Measurements from ENCODE around the gene CLEC18A. TPM values are rescaled to one million over a fixed set of nuclear protein-coding genes. Genes with fewer than 3 reads are reported as not detected.

Gene CLEC18A
- total and polyA plus RNA-seq, 2 of the 8 experiments (the other 6 are each of a cell fraction or from before 2014, with no cell fraction given) = 1.3 to 1.4 TPM

DNA sequence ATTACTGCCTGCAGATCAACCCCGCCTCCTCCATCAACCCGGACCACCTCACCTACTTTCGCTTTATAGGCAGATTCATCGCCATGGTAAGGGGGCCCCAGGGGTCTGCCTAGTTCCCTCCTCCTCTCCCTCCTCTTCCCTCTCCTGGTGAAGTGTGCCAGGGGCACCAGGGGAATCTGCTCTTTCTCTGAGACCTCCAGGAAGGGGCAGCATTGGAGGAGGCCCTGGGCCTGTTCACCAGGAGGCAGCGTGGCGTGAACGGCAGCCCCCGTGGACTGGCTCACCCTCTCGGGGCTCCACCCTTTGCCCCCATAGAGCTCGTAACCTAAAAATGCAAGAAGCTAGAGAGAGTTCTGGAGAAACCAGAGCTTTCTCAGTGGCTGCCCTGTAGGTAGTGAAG is 17.1 kb upstream of the CLEC18A start:
- no peak overlapping the region for H4K5ac ChIP-seq (ENCODE audit: insufficient read length, low read depth, low read length)
- peaks cover 0 to 11% (median 10%) of the 10 kb centered on the region in 4 experiments; a peak in 5 of 8 replicates for H3K36me3 ChIP-seq (ENCODE audit: control insufficient read depth in 2 of 4, insufficient read depth in 4 of 4, low read length in 3 of 4)
- no peak overlapping the region for H2AK5ac ChIP-seq (ENCODE audit: low read depth, low read length)
- POLR2A ChIA-PET (ENCODE audit: partially characterized antibody) = no interaction called here
- CTCF ChIA-PET (ENCODE audit: partially characterized antibody) = interaction anchor here (0.7 to 9.6 kb wide), 5 partner anchors 8 to 180 kb away, joined by 3 to 123 read pairs (median 3); partner anchors contain the start of gene NOB1
- H3K4me2 ChIP-seq (ENCODE audit: insufficient read depth in 1 of 2, low read depth in 2 of 2, low read length in 2 of 2) = no peak overlapping the region
- H2AFZ ChIP-seq (ENCODE audit: low read length) = no peak overlapping the region
- H3K9me3 ChIP-seq (ENCODE audit: insufficient read depth in 2 of 2, low read depth in 1 of 2, low read length in 1 of 2) = no peaks in the 10 kb centered on the region
- H2BK5ac ChIP-seq (ENCODE audit: low read depth, low read length) = no peak overlapping the region
- no peak overlapping the region for H4K91ac ChIP-seq (replicated peaks; ENCODE audit: insufficient read length, low read length)
- no peak overlapping the region for H3K23ac ChIP-seq (ENCODE audit: insufficient read length)
- no peaks in the 10 kb centered on the region for H3K79me1 ChIP-seq (ENCODE audit: low read depth, low read length)
- H4K8ac ChIP-seq (ENCODE audit: extremely low read depth, insufficient read depth, low read length) = no peak overlapping the region
- no peak overlapping the region for H3K18ac ChIP-seq (ENCODE audit: extremely low read depth, low read length)
- H2BK20ac ChIP-seq (ENCODE audit: low read length) = no peak overlapping the region
- no peak overlapping the region for H3K56ac ChIP-seq (replicated peaks; ENCODE audit: insufficient read length, low read depth, low read length)
- H3K4me1 ChIP-seq (replicated peaks in 1 of 4; ENCODE audit: control insufficient read depth in 3 of 4, insufficient read depth in 4 of 4, low read length in 3 of 4) = peaks cover 0 to 2% (median under 1%) of the 10 kb centered on the region in 4 experiments; a peak in 3 of 7 replicates
- DNase-seq (ENCODE audit: low read depth in 1 of 2, low spot score in 2 of 2) = no peak
- no peak overlapping the region for H3K4ac ChIP-seq (replicated peaks; ENCODE audit: insufficient read length, low read depth, low read length)
- no peak overlapping the region for H2BK12ac ChIP-seq (ENCODE audit: low read depth, low read length)
- no peak overlapping the region for H3K4me3 ChIP-seq (ENCODE audit: extremely low read depth in 1 of 4, insufficient read depth in 2 of 4, low read depth in 3 of 4, low read length in 4 of 4)
- no peaks in the 10 kb centered on the region for H3K27me3 ChIP-seq (replicated peaks in 1 of 4; ENCODE audit: control insufficient read depth in 3 of 4, extremely low read depth in 1 of 4, insufficient read depth in 3 of 4, low read length in 3 of 4)
- WGBS, 2 experiments (ENCODE audit: extremely low coverage in 1 of 2, insufficient coverage in 1 of 2, insufficient read length in 1 of 2, insufficient replicate concordance in 2 of 2, low coverage in 1 of 2, low lambda C conversion rate in 2 of 2, missing lambda C conversion rate in 1 of 2) = 90% methylated on average over 8 of the region's 10 CpGs; no CpG with 5 or more reads in 1 of the 2 experiments
- H2BK15ac ChIP-seq (ENCODE audit: low read length) = no peak overlapping the region
- H3K79me2 ChIP-seq (ENCODE audit: control insufficient read depth in 1 of 2, insufficient read depth in 2 of 2, low read length in 2 of 2) = no peaks in the 10 kb centered on the region
- no peak for FAIRE-seq
- H3K14ac ChIP-seq (ENCODE audit: insufficient read length) = no peak overlapping the region
- H4K20me1 ChIP-seq (replicated peaks in 1 of 2; ENCODE audit: control insufficient read depth in 1 of 2, insufficient read depth in 2 of 2, low read length in 2 of 2) = peaks cover 0 to 1% of the 10 kb centered on the region in 2 experiments
- no peak overlapping the region for H3K27ac ChIP-seq (ENCODE audit: low read depth, low read length)
- H3K9ac ChIP-seq (replicated peaks in 1 of 4; ENCODE audit: extremely low read depth in 1 of 4, low read depth in 3 of 4, low read length in 3 of 4) = no peak overlapping the region
- H2BK120ac ChIP-seq (replicated peaks; ENCODE audit: low read depth, low read length) = no peak overlapping the region
- H3K23me2 ChIP-seq (ENCODE audit: low read depth, low read length) = no peaks in the 10 kb centered on the region
- TF ChIP-seq SP4 (IDR thresholded peaks at IDR 0.05; ENCODE audit: low read length) (no peak), NRF1 (IDR thresholded peaks at IDR 0.05; ENCODE audit: low read depth, low read length) (no peak), RAD21 (IDR thresholded peaks at IDR 0.05 in 1 of 2, conservative IDR thresholded peaks at IDR 0.05 in 1 of 2; ENCODE audit: low read depth in 2 of 2, low read length in 2 of 2) (no peak), CEBPB (IDR thresholded peaks at IDR 0.05; ENCODE audit: low read depth, low read length) (no peak), EGR1 (IDR thresholded peaks at IDR 0.05; ENCODE audit: borderline replicate concordance, low read depth, low read length) (no peak), EP300 (IDR thresholded peaks at IDR 0.05; ENCODE audit: borderline replicate concordance in 1 of 2, low read depth in 2 of 2, low read length in 2 of 2) (no peak), ZNF274 (IDR thresholded peaks at IDR 0.05; ENCODE audit: borderline replicate concordance, extremely low read depth, low read length) (no peak), ASH2L (IDR thresholded peaks at IDR 0.05; ENCODE audit: low read length) (no peak), HDAC6 (IDR thresholded peaks at IDR 0.05; ENCODE audit: low read depth, low read length) (no peak), TAF7 (optimal IDR thresholded peaks at IDR 0.05; ENCODE audit: borderline replicate concordance, low read depth, low read length) (no peak), CREB1 (IDR thresholded peaks at IDR 0.05) (no peak), SP1 (IDR thresholded peaks at IDR 0.05; ENCODE audit: low read depth, low read length) (no peak), POU5F1 (IDR thresholded peaks at IDR 0.05; ENCODE audit: low read depth, low read length) (no peak), RFX5 (IDR thresholded peaks at IDR 0.05; ENCODE audit: borderline replicate concordance, low read depth, low read length) (no peak)
- TF ChIP-seq, protein P1, sequence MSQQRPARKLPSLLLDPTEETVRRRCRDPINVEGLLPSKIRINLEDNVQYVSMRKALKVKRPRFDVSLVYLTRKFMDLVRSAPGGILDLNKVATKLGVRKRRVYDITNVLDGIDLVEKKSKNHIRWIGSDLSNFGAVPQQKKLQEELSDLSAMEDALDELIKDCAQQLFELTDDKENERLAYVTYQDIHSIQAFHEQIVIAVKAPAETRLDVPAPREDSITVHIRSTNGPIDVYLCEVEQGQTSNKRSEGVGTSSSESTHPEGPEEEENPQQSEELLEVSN (IDR thresholded peaks at IDR 0.05) = no peak

Measured in H1 (cell line).